Epidermal melanocyte (primary cell): ENCODE data around the gene CCDC63.

ENCODE experiments used
- DNase-seq: peaks from one replicate; pipeline ENCODE4 v3.0.0; 2011; ENCODE audit warnings: low spot score; ENCODE audit not compliant: insufficient read length

Gene CCDC63

GRCh38 chr12:110846615-110847566 lies at the start of gene CCDC63:
TSS of gene CCDC63 (plus strand) at chr12:110846987. CDS start at chr12:110852955, 5,968 bp downstream.
- no peak for DNase-seq

- DNase-seq, result no peak
Observed at GRCh38 chr12:110798461-110798860, 48.3 kb upstream of the CCDC63 start.

- no peak for DNase-seq
Observed at GRCh38 chr12:110802489-110802888, 44.3 kb upstream of the CCDC63 start.

- DNase-seq, result no peak
Observed at GRCh38 chr12:110804406-110804805, 42.4 kb upstream of the CCDC63 start.

- DNase-seq, result no peak
Observed at GRCh38 chr12:110807640-110808039, 39.1 kb upstream of the CCDC63 start.

GRCh38 chr12:110809149-110809548 lies 37.6 kb upstream of the CCDC63 start:
- no peak for DNase-seq

GRCh38 chr12:110811972-110812371 lies 34.8 kb upstream of the CCDC63 start:
- no peak for DNase-seq

- no peak for DNase-seq
Observed at GRCh38 chr12:110813285-110813684, 33.5 kb upstream of the CCDC63 start.

GRCh38 chr12:110813756-110814155 lies 33.0 kb upstream of the CCDC63 start:
- no peak for DNase-seq

GRCh38 chr12:110816248-110816647 lies 30.5 kb upstream of the CCDC63 start:
- DNase-seq, result no peak

- no peak for DNase-seq
Observed at GRCh38 chr12:110816779-110817178, 30.0 kb upstream of the CCDC63 start.

- no peak for DNase-seq
Observed at GRCh38 chr12:110818511-110818910, 28.3 kb upstream of the CCDC63 start.

GRCh38 chr12:110819150-110819549 lies 27.6 kb upstream of the CCDC63 start:
- no peak for DNase-seq

GRCh38 chr12:110819646-110820045 lies 27.1 kb upstream of the CCDC63 start:
- no peak for DNase-seq

GRCh38 chr12:110821917-110822316 lies 24.9 kb upstream of the CCDC63 start:
- DNase-seq, result no peak

GRCh38 chr12:110822821-110823415 lies 23.9 kb upstream of the CCDC63 start:
- DNase-seq, result no peak

GRCh38 chr12:110824342-110824741 lies 22.4 kb upstream of the CCDC63 start:
- no peak for DNase-seq

- no peak for DNase-seq
Observed at GRCh38 chr12:110825530-110825929, 21.3 kb upstream of the CCDC63 start.

GRCh38 chr12:110826592-110827200 lies 20.1 kb upstream of the CCDC63 start:
- DNase-seq, result peak; percentile 62

- no peak for DNase-seq
Observed at GRCh38 chr12:110829308-110829707, 17.5 kb upstream of the CCDC63 start.

GRCh38 chr12:110836291-110836690 lies 10.5 kb upstream of the CCDC63 start:
- no peak for DNase-seq

GRCh38 chr12:110841007-110841406 lies 5.8 kb upstream of the CCDC63 start:
- no peak for DNase-seq
